DND-41 (cell line): Measurements from ENCODE around the gene TRMT61A.

Source experiments
- ATAC-seq: fragments of 200-7000 bp; cut with Tn5 transposase; 3 replicates; pipeline ENCODE4 v1.9.1; 2021; ENCODE audit warnings: low read depth; ENCODE audit not compliant: insufficient read depth
- DNase-seq: peaks from one replicate; pipeline ENCODE4 v3.0.0-alpha.2; 2020
- H2AFZ ChIP-seq: 2 replicates; pipeline ENCODE4 v1.6.0; 2012; ENCODE audit warnings: low read depth, low read length
- H3K27ac ChIP-seq: 2 replicates; pipeline ENCODE4 v1.5.1; 2012; ENCODE audit warnings: low read length, inconsistent platforms
- H3K27me3 ChIP-seq: fragments of 200-600 bp; sonication (generic); 2 replicates; pipeline ENCODE4 v1.6.0; 2012; ENCODE audit warnings: low read length, mild to moderate bottlenecking, inconsistent platforms; ENCODE audit not compliant: insufficient read depth, poor library complexity
- H3K36me3 ChIP-seq: 2 replicates; pipeline ENCODE4 v1.5.1; 2012; ENCODE audit warnings: low read length, inconsistent platforms; ENCODE audit not compliant: insufficient read depth
- H3K4me1 ChIP-seq: 2 replicates; pipeline ENCODE4 v1.5.1; 2012; ENCODE audit warnings: mild to moderate bottlenecking, low read length; ENCODE audit not compliant: insufficient read depth
- H3K4me2 ChIP-seq: 2 replicates; pipeline ENCODE4 v1.6.0; 2012; ENCODE audit warnings: mild to moderate bottlenecking, moderate library complexity, low read length, inconsistent platforms; ENCODE audit not compliant: insufficient read depth
- H3K4me3 ChIP-seq, 2 experiments: fragments of 200-600 bp in 1 of 2; shearing (Covaris generic) in 1 of 2; 2 replicates each; pipeline ENCODE4 v1.5.1; 2012 to 2016; ENCODE audit warnings: inconsistent platforms in 2 of 2, low read length in 2 of 2, mild to moderate bottlenecking in 2 of 2, low read depth in 1 of 2, moderate library complexity in 1 of 2
- H3K79me2 ChIP-seq: 2 replicates; pipeline ENCODE4 v1.6.0; 2012; ENCODE audit warnings: low read length, inconsistent platforms; ENCODE audit not compliant: insufficient read depth
- H3K9ac ChIP-seq: 2 replicates; pipeline ENCODE4 v1.6.0; 2012; ENCODE audit warnings: low read depth, mild to moderate bottlenecking, inconsistent platforms, low read length, moderate library complexity
- H3K9me3 ChIP-seq: 2 replicates; pipeline ENCODE4 v1.5.1; 2012; ENCODE audit warnings: low read length, moderate library complexity, mild to moderate bottlenecking, inconsistent platforms; ENCODE audit not compliant: insufficient read depth, severe bottlenecking
- H4K20me1 ChIP-seq: 2 replicates; pipeline ENCODE4 v1.6.0; 2012; ENCODE audit warnings: low read length; ENCODE audit not compliant: insufficient read depth
- CTCF ChIP-seq: IDR thresholded peaks from 2 replicates; pipeline ENCODE4 v1.5.1; 2012; ENCODE audit warnings: borderline replicate concordance, low read length, moderate library complexity, mild to moderate bottlenecking; ENCODE audit not compliant: poor library complexity, severe bottlenecking; ENCODE audit errors: extremely low read depth
- EZH2 ChIP-seq: IDR thresholded peaks from 3 replicates; pipeline ENCODE4 v1.6.1; 2012; ENCODE audit warnings: borderline replicate concordance, low read depth, mild to moderate bottlenecking, moderate library complexity, low read length, inconsistent platforms; ENCODE audit not compliant: severe bottlenecking

The TRMT61A gene

GRCh38 chr14:103528587-103529382 lies at the start of gene TRMT61A:
TRMT61A (plus strand) TSS chr14:103529196; CDS start chr14:103529979, 783 bp downstream.
- peak within 1 kb of the TSS; percentile 74 to 99 for H3K4me3 ChIP-seq
- peaks cover 38% of the 10 kb centered on the region for H3K36me3 ChIP-seq
- peak; percentile 78 for ATAC-seq
- no peaks in the 10 kb centered on the region for H3K27me3 ChIP-seq
- H3K4me2 ChIP-seq, result peak within 1 kb of the TSS; percentile 99
- peak within 1 kb of the TSS; percentile 77 for H3K9ac ChIP-seq
- peak; percentile 84 for DNase-seq
- no peaks in the 10 kb centered on the region for H3K9me3 ChIP-seq
- H3K4me1 ChIP-seq, result peaks cover 35% of the 10 kb centered on the region
- peak within 1 kb of the TSS; percentile 82 for H3K27ac ChIP-seq
- peaks cover 50% of the 10 kb centered on the region for H3K79me2 ChIP-seq
- TF ChIP-seq EZH2 (no peak), CTCF (no peak)
- H2AFZ ChIP-seq, result peak within 1 kb of the TSS; percentile 97
- peaks cover 35% of the 10 kb centered on the region for H4K20me1 ChIP-seq

GRCh38 chr14:103480595-103480994 lies 48.4 kb upstream of the TRMT61A start:
- no peak overlapping the region for H3K4me2 ChIP-seq
- H2AFZ ChIP-seq, result no peak overlapping the region
- H4K20me1 ChIP-seq, result no peaks in the 10 kb centered on the region
- TF ChIP-seq EZH2 (no peak), CTCF (no peak)
- H3K27me3 ChIP-seq, result no peaks in the 10 kb centered on the region
- H3K36me3 ChIP-seq, result peaks cover 72% of the 10 kb centered on the region
- ATAC-seq, result no peak
- H3K79me2 ChIP-seq, result no peaks in the 10 kb centered on the region
- H3K4me3 ChIP-seq, result no peak overlapping the region
- no peak overlapping the region for H3K27ac ChIP-seq
- no peaks in the 10 kb centered on the region for H3K4me1 ChIP-seq
- no peak overlapping the region for H3K9ac ChIP-seq
- H3K9me3 ChIP-seq, result no peaks in the 10 kb centered on the region
- no peak for DNase-seq

GRCh38 chr14:103483600-103483999 lies 45.4 kb upstream of the TRMT61A start:
- no peaks in the 10 kb centered on the region for H3K27me3 ChIP-seq
- H4K20me1 ChIP-seq, result 0 out of 2 replicates have a peak, but pooled peaks cover 3% of the 10 kb centered on the region
- no peak overlapping the region for H2AFZ ChIP-seq
- H3K9me3 ChIP-seq, result no peaks in the 10 kb centered on the region
- H3K79me2 ChIP-seq, result no peaks in the 10 kb centered on the region
- H3K9ac ChIP-seq, result no peak overlapping the region
- no peak overlapping the region for H3K4me2 ChIP-seq
- TF ChIP-seq CTCF (no peak), EZH2 (no peak)
- no peak for DNase-seq
- no peak for ATAC-seq
- no peak overlapping the region for H3K27ac ChIP-seq
- peaks cover 67% of the 10 kb centered on the region for H3K36me3 ChIP-seq
- H3K4me1 ChIP-seq, result no peaks in the 10 kb centered on the region
- no peak overlapping the region for H3K4me3 ChIP-seq
